GM23248 (cell line): ENCODE results near the gene IQGAP2. TPM values are rescaled to one million over a fixed set of nuclear protein-coding genes. Genes with fewer than 3 reads are reported as not detected.

Source experiments
- DNase-seq: peaks from one replicate; pipeline ENCODE4 v3.0.0-alpha.2; 2015
- H2AFZ ChIP-seq: fragments of 200-600 bp; sonication (generic); 2 replicates; pipeline ENCODE4 v1.6.1; 2016; ENCODE audit warnings: antibody characterized with exemption
- H3F3A ChIP-seq: fragments of 200-600 bp; sonication (generic); 2 replicates; pipeline ENCODE4 v1.6.1; 2016; ENCODE audit warnings: mild to moderate bottlenecking, antibody characterized with exemption, mixed run types; ENCODE audit not compliant: insufficient read depth
- H3K27ac ChIP-seq: fragments of 200-600 bp; sonication (generic); 2 replicates; pipeline ENCODE4 v1.5.1; 2016; ENCODE audit warnings: mild to moderate bottlenecking
- H3K27me3 ChIP-seq: fragments of 200-600 bp; sonication (generic); replicated peaks from 2 replicates; pipeline ENCODE4 v1.6.1; 2016; ENCODE audit warnings: mild to moderate bottlenecking; ENCODE audit not compliant: insufficient read depth
- H3K36me3 ChIP-seq: fragments of 200-600 bp; sonication (generic); 2 replicates; pipeline ENCODE4 v1.6.1; 2016; ENCODE audit warnings: low read depth, mild to moderate bottlenecking
- H3K4me1 ChIP-seq: fragments of 200-600 bp; sonication (generic); 2 replicates; pipeline ENCODE4 v1.6.1; 2016; ENCODE audit warnings: mild to moderate bottlenecking; ENCODE audit not compliant: insufficient read depth
- H3K4me2 ChIP-seq: fragments of 200-600 bp; sonication (generic); one replicate; pipeline ENCODE4 v1.6.1; 2016; ENCODE audit warnings: mild to moderate bottlenecking; ENCODE audit not compliant: unreplicated experiment
- H3K4me3 ChIP-seq: fragments of 200-600 bp; sonication (generic); 2 replicates; pipeline ENCODE4 v1.5.1; 2016; ENCODE audit warnings: mild to moderate bottlenecking
- H3K79me2 ChIP-seq: fragments of 200-600 bp; sonication (generic); 2 replicates; pipeline ENCODE4 v1.6.1; 2016; ENCODE audit warnings: mild to moderate bottlenecking; ENCODE audit not compliant: insufficient read depth
- H3K9ac ChIP-seq: fragments of 200-600 bp; sonication (generic); 2 replicates; pipeline ENCODE4 v1.6.1; 2016; ENCODE audit warnings: mild to moderate bottlenecking
- H3K9me2 ChIP-seq: fragments of 200-600 bp; sonication (generic); 2 replicates; pipeline ENCODE4 v1.6.1; 2016; ENCODE audit warnings: mixed run types, mild to moderate bottlenecking, moderate library complexity; ENCODE audit not compliant: insufficient read depth
- H3K9me3 ChIP-seq: fragments of 200-600 bp; sonication (generic); one replicate; pipeline ENCODE4 v1.6.1; 2017; ENCODE audit warnings: low read depth
- H4K20me1 ChIP-seq: fragments of 200-600 bp; sonication (generic); 2 replicates; pipeline ENCODE4 v1.6.0; 2016; ENCODE audit not compliant: insufficient read depth
- EZH2 ChIP-seq: fragments of 200-600 bp; sonication (generic); IDR thresholded peaks from 2 replicates; pipeline ENCODE4 v1.6.1; 2018; ENCODE audit warnings: antibody characterized with exemption, mild to moderate bottlenecking; ENCODE audit not compliant: insufficient read depth, poor library complexity, severe bottlenecking
- EZH2phosphoT487 ChIP-seq: fragments of 200-600 bp; sonication (generic); IDR thresholded peaks from 2 replicates; pipeline ENCODE4 v1.6.1; 2018; ENCODE audit warnings: antibody characterized with exemption, moderate library complexity, mild to moderate bottlenecking, low read depth; ENCODE audit not compliant: insufficient read depth
- whole genome bisulfite sequencing, 2 experiments: methylation state at CpG; one replicate each; pipeline ENCODE4 v1.1.6; 2015 to 2017; ENCODE audit warnings: low lambda C conversion rate in 2 of 2, low coverage in 1 of 2; ENCODE audit errors: missing lambda C conversion rate in 2 of 2; 5-methylcytosine and 5-hydroxymethylcytosine counted together
- in situ Hi-C: fragments of 300-500 bp; cut with MboI; formaldehyde crosslinking; loops from 2 replicates; pipeline ENCODE4 v1.15.0; 2020
- polyA plus RNA-seq: library from polyadenylated mRNA; unstranded; fragments of >200 nt; fragmentation: Nextera tagmentation; extraction: Ambion mirVana; gene quantifications from 2 replicates; pipeline ENCODE4 v1.2.1, GENCODE V29; 2016
- total RNA-seq: library from RNA; depleted of rRNA; stranded (reverse); fragments of >200 nt; shearing (Covaris generic); gene quantifications from 2 replicates; pipeline ENCODE4 v1.2.3, GENCODE V29; 2014

The IQGAP2 gene
- total and polyA plus RNA-seq, 2 experiments from 2014 or later, result 0.11 TPM; not detected in 1

- in situ Hi-C loops, result no loop called here
- H3K27ac ChIP-seq, result no peak overlapping the region
Observed at GRCh38 chr5:76626738-76627137, 223.7 kb downstream of the IQGAP2 start.

DNA sequence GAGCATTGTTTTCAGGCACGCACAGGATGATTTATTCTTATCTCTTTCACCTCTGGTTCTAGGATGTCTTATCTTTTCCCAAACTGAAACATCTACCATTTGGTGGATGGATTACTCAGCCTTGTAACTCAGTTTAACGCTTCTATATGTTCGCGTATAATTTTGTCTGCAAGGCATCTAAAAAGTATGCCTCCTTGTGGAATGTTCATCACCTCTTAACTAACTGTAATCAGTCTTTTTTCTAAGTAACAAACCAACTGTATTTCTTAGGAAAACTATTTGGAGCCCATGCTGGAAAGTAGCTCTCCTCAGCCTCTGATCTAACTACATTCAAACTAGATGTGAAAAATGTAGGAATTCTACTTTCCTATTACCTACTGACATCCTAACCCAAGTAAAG, 231.6 kb downstream of the IQGAP2 start:
- Histone ChIP-seq H3K4me3 (no peak overlapping the region), H3K9me3 (no peaks in the 10 kb centered on the region), H3K36me3 (no peaks in the 10 kb centered on the region), H3K4me1 (no peaks in the 10 kb centered on the region), H3K79me2 (no peaks in the 10 kb centered on the region), H3K27ac (no peak overlapping the region), H3K9me2 (no peaks in the 10 kb centered on the region), H4K20me1 (no peaks in the 10 kb centered on the region), H3F3A (no peaks in the 10 kb centered on the region), H3K9ac (no peak overlapping the region), H3K4me2 (no peak overlapping the region), H2AFZ (no peak overlapping the region), H3K27me3 (peaks cover 54% of the 10 kb centered on the region)
- no peak for DNase-seq
- TF ChIP-seq EZH2phosphoT487, result no peak
- no peak for TF ChIP-seq EZH2
- in situ Hi-C loops, result no loop called here
- 40 to 42% methylated on average over 4 of the region's 4 CpGs for WGBS, 2 experiments

More at GRCh38 chr5:76626738-76627137, 223.7 kb downstream of the IQGAP2 start:
- 72 to 80% methylated on average over 6 of the region's 6 CpGs for WGBS, 2 experiments
- H3K9ac ChIP-seq, result no peak overlapping the region
- peaks cover 44% of the 10 kb centered on the region for H3K27me3 ChIP-seq
- H4K20me1 ChIP-seq, result no peaks in the 10 kb centered on the region
- TF ChIP-seq EZH2phosphoT487, result no peak
- no peak for TF ChIP-seq EZH2
- H3K9me3 ChIP-seq, result no peaks in the 10 kb centered on the region
- H3K9me2 ChIP-seq, result no peaks in the 10 kb centered on the region
- no peaks in the 10 kb centered on the region for H3K79me2 ChIP-seq
- no peaks in the 10 kb centered on the region for H3F3A ChIP-seq
- no peak for DNase-seq
- no peaks in the 10 kb centered on the region for H3K4me1 ChIP-seq
- no peak overlapping the region for H3K4me2 ChIP-seq
- H3K36me3 ChIP-seq, result no peaks in the 10 kb centered on the region
- H3K4me3 ChIP-seq, result no peak overlapping the region
- H2AFZ ChIP-seq, result no peak overlapping the region

- whole genome bisulfite sequencing, 2 experiments, result 80% methylated on average over 2 of the region's 2 CpGs
- Histone ChIP-seq H3K9ac (no peak overlapping the region), H3K27ac (no peak overlapping the region), H3K4me3 (no peak overlapping the region), H3K27me3 (peaks cover 48% of the 10 kb centered on the region), H3K79me2 (no peaks in the 10 kb centered on the region), H3K9me3 (no peaks in the 10 kb centered on the region), H3K36me3 (no peaks in the 10 kb centered on the region), H3K4me2 (no peak overlapping the region), H2AFZ (no peak overlapping the region), H3K9me2 (no peaks in the 10 kb centered on the region), H3F3A (no peaks in the 10 kb centered on the region), H4K20me1 (no peaks in the 10 kb centered on the region), H3K4me1 (no peaks in the 10 kb centered on the region)
- no peak for DNase-seq
- in situ Hi-C loops, result no loop called here
- no peak for TF ChIP-seq EZH2phosphoT487
- no peak for TF ChIP-seq EZH2
Observed at GRCh38 chr5:76637490-76637889, 234.4 kb downstream of the IQGAP2 start.

GRCh38 chr5:76638479-76638878, 235.4 kb downstream of the IQGAP2 start:
- Histone ChIP-seq H3F3A (no peaks in the 10 kb centered on the region), H2AFZ (no peak overlapping the region), H4K20me1 (no peaks in the 10 kb centered on the region), H3K4me1 (no peaks in the 10 kb centered on the region), H3K4me3 (no peak overlapping the region), H3K9me3 (no peaks in the 10 kb centered on the region), H3K79me2 (no peaks in the 10 kb centered on the region), H3K4me2 (no peak overlapping the region), H3K9ac (no peak overlapping the region), H3K36me3 (no peaks in the 10 kb centered on the region), H3K27ac (no peak overlapping the region), H3K27me3 (peaks cover 48% of the 10 kb centered on the region), H3K9me2 (no peaks in the 10 kb centered on the region)
- no peak for DNase-seq
- WGBS, 2 experiments, result 91 to 100% methylated on average over 1 of the region's 1 CpG
- in situ Hi-C loops, result no loop called here
- TF ChIP-seq EZH2 (no peak), EZH2phosphoT487 (no peak)
